Stimulated activated CD4-positive, alpha-beta T cell treated with anti-CD3 and anti-CD28 coated beads, TNF-alpha, amount 100 ng/mL, for 4 hours (primary cell): ENCODE results near the gene OTX1.
"Not testable (repeated sequence)": the region's sequence is repeated elsewhere in the genome, so short reads cannot be mapped to it uniquely, and the experiment has no call there.

Experiments
- DNase-seq, 3 experiments: peaks; one replicate each; pipeline ENCODE4 v3.0.0-alpha.2; 2020; ENCODE audit warnings: low read depth in 3 of 3

Gene OTX1

GRCh38 chr2:63050334-63051041 is at the start of gene OTX1:
Gene OTX1 (plus strand): TSS chr2:63050830. CDS start chr2:63052991, 2,161 bp downstream.
- peak in 1 of 3 experiments; percentile 26 for DNase-seq

- no peak for DNase-seq
These were observed 49.1 kb upstream of the OTX1 start for GRCh38 chr2:63001576-63001975.

GRCh38 chr2:63003351-63003750 is 47.3 kb upstream of the OTX1 start:
- no peak for DNase-seq

- no peak for DNase-seq
These were observed 42.7 kb upstream of the OTX1 start for GRCh38 chr2:63007813-63008458.

- DNase-seq, result no peak
These were observed 41.8 kb upstream of the OTX1 start for GRCh38 chr2:63008838-63009237.

- DNase-seq, result no peak
These were observed 41.1 kb upstream of the OTX1 start for GRCh38 chr2:63009490-63009889.

- DNase-seq, result no peak
These were observed 38.1 kb upstream of the OTX1 start for GRCh38 chr2:63012541-63012940.

GRCh38 chr2:63013438-63013837 is 37.2 kb upstream of the OTX1 start:
- DNase-seq, result no peak

GRCh38 chr2:63015389-63015788 is 35.2 kb upstream of the OTX1 start:
- DNase-seq, result no peak

GRCh38 chr2:63018439-63018838 is 32.2 kb upstream of the OTX1 start:
- DNase-seq, result no peak

- DNase-seq, result not testable (repeated sequence)
These were observed 30.9 kb upstream of the OTX1 start for GRCh38 chr2:63019686-63020085.

- no peak for DNase-seq
These were observed 27.2 kb upstream of the OTX1 start for GRCh38 chr2:63023444-63023843.

GRCh38 chr2:63027220-63027619 is 23.4 kb upstream of the OTX1 start:
- no peak for DNase-seq

- DNase-seq, result no peak
These were observed 21.6 kb upstream of the OTX1 start for GRCh38 chr2:63029058-63029457.

GRCh38 chr2:63034526-63034925 is 16.1 kb upstream of the OTX1 start:
- DNase-seq, result no peak

GRCh38 chr2:63035169-63035568 is 15.5 kb upstream of the OTX1 start:
- no peak for DNase-seq

GRCh38 chr2:63035660-63036059 is 15.0 kb upstream of the OTX1 start:
- no peak for DNase-seq

- DNase-seq, result no peak
These were observed 12.6 kb upstream of the OTX1 start for GRCh38 chr2:63038034-63038433.

- no peak for DNase-seq
These were observed 10.0 kb upstream of the OTX1 start for GRCh38 chr2:63040586-63040985.

GRCh38 chr2:63041592-63041991 is 9.0 kb upstream of the OTX1 start:
- DNase-seq, result no peak

GRCh38 chr2:63044362-63045327 is 6.0 kb upstream of the OTX1 start:
- no peak for DNase-seq

- no peak for DNase-seq
These were observed 4.1 kb upstream of the OTX1 start for GRCh38 chr2:63046552-63046951.
